Brain microvascular endothelial cell (primary cell): Measurements from ENCODE around the gene LRRC36.

Experiments used
- DNase-seq: peaks from one replicate; pipeline ENCODE4 v3.0.0-alpha.2; 2020
- H3K27ac ChIP-seq: fragments of 250-450 bp; sonication (Bioruptor Pico); 2 replicates; pipeline ENCODE4 v1.5.1; 2020; ENCODE audit warnings: mild to moderate bottlenecking, moderate library complexity
- H3K27me3 ChIP-seq: fragments of 250-450 bp; sonication (Bioruptor Pico); replicated peaks from 2 replicates; pipeline ENCODE4 v1.5.1; 2020; ENCODE audit warnings: mild to moderate bottlenecking
- H3K36me3 ChIP-seq: fragments of 250-450 bp; sonication (Bioruptor Pico); replicated peaks from 2 replicates; pipeline ENCODE4 v1.5.1; 2020; ENCODE audit warnings: mild to moderate bottlenecking
- H3K4me3 ChIP-seq: 2 replicates; pipeline ENCODE4 v1.5.1; 2011; ENCODE audit warnings: low read depth, mild to moderate bottlenecking, control low read depth, low read length, moderate library complexity
- CTCF ChIP-seq: IDR thresholded peaks from 2 replicates; pipeline ENCODE4 v1.5.1; 2011; ENCODE audit warnings: low read depth, mild to moderate bottlenecking, moderate library complexity, low read length, control low read depth, inconsistent platforms; ENCODE audit errors: missing control alignments
- in situ Hi-C: cut with HindIII; loops from 2 replicates; pipeline ENCODE4 v1.10.0; 2017; ENCODE audit warnings: low sequenced_read_pairs, low pct_ligation_motif_present

The LRRC36 gene

GRCh38 chr16:67310561-67310960, 16.1 kb upstream of the LRRC36 start:
- Histone ChIP-seq H3K27ac (no peak overlapping the region), H3K27me3 (no peaks in the 10 kb centered on the region), H3K36me3 (no peaks in the 10 kb centered on the region), H3K4me3 (no peak overlapping the region)
- in situ Hi-C loops = no loop called here
- TF ChIP-seq CTCF = no peak
- no peak for DNase-seq

GRCh38 chr16:67311607-67312488, 14.8 kb upstream of the LRRC36 start:
- TF ChIP-seq CTCF = no peak
- peak; percentile 99 for DNase-seq
- in situ Hi-C loops = no loop called here
- H3K4me3 ChIP-seq = no peak overlapping the region
- no peaks in the 10 kb centered on the region for H3K27me3 ChIP-seq
- peak overlapping the region; percentile 88 for H3K27ac ChIP-seq
- H3K36me3 ChIP-seq = no peaks in the 10 kb centered on the region

GRCh38 chr16:67312719-67313118, 13.9 kb upstream of the LRRC36 start:
- no peak for TF ChIP-seq CTCF
- no peak for DNase-seq
- H3K4me3 ChIP-seq = no peak overlapping the region
- no peaks in the 10 kb centered on the region for H3K27me3 ChIP-seq
- H3K27ac ChIP-seq = peak overlapping the region; percentile 88
- in situ Hi-C loops = no loop called here
- H3K36me3 ChIP-seq = no peaks in the 10 kb centered on the region

GRCh38 chr16:67317853-67318252, 8.8 kb upstream of the LRRC36 start:
- TF ChIP-seq CTCF = no peak
- Histone ChIP-seq H3K27ac (no peak overlapping the region), H3K27me3 (peaks cover 6% of the 10 kb centered on the region), H3K36me3 (no peaks in the 10 kb centered on the region), H3K4me3 (no peak overlapping the region)
- DNase-seq = no peak
- in situ Hi-C loops = no loop called here

DNA sequence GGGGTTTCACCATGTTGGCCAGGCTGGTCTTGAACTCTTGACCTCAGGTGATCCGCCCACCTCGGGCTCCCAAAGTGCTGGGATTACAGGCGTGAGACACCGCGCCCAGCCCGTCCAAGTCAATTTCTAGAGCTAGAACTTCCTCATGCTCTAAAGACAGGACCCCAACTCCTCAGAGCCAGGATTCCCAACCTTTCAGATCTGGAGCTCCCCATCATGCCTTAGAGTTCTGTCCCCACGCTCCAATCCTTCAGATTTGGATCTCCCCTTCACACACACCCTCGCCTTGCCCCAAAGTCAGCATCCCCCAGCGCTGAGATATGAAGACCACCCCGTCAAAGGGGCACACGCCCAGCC, 522 bp upstream of the LRRC36 start:
- peak overlapping the region; percentile 45 for H3K4me3 ChIP-seq
- DNase-seq = no peak
- no peak overlapping the region for H3K27ac ChIP-seq
- H3K27me3 ChIP-seq = peaks cover 9% of the 10 kb centered on the region
- no peak for TF ChIP-seq CTCF
- no peaks in the 10 kb centered on the region for H3K36me3 ChIP-seq
- in situ Hi-C loops = no loop called here

DNA sequence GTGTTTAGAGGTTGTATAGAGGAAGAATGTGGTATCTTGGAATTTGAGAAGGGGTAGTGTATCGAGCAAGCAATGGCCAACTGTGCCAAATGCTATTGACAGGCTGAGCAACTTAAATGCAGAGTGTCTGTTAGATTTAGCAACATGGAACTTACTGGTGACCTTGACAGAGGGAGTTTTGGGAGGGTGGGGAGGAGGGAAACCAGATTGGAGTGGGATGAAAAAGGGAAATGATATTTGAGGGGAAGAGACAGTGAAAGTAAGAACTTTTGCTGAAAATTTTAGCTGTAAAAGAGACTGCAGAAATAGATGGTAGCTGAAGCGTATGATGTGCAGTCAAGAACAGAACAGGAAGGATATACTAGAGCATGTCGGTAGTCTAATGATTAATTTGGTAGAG, 1.1 kb downstream of the LRRC36 start:
- Histone ChIP-seq H3K4me3 (no peak overlapping the region), H3K27me3 (peaks cover 9% of the 10 kb centered on the region), H3K27ac (no peak overlapping the region), H3K36me3 (no peaks in the 10 kb centered on the region)
- no peak for DNase-seq
- no peak for TF ChIP-seq CTCF
- in situ Hi-C loops = no loop called here
